ENCODE data around the gene SKI. TPM values are rescaled to one million over a fixed set of nuclear protein-coding genes. Genes with fewer than 3 reads are reported as not detected.

Gene SKI
- total RNA-seq, 1 donor from 2014 or later = 66.2 TPM

- H3K27ac Mint-ChIP-seq (ENCODE audit: unreplicated experiment) = no peak overlapping the region
- H3K36me3 Mint-ChIP-seq (ENCODE audit: low read depth, unreplicated experiment) = no peaks in the 10 kb centered on the region
- H3K4me3 Mint-ChIP-seq (ENCODE audit: unreplicated experiment) = no peak overlapping the region
- H3K27me3 ChIP-seq (ENCODE audit: insufficient read depth, low read length) = no peaks in the 10 kb centered on the region
- no peaks in the 10 kb centered on the region for H3K36me3 ChIP-seq (ENCODE audit: insufficient read depth, low read length)
- no peaks in the 10 kb centered on the region for H3K79me2 ChIP-seq (ENCODE audit: insufficient read depth, low read length)
- no peaks in the 10 kb centered on the region for H3K4me1 ChIP-seq (ENCODE audit: insufficient read depth, low read length)
- H3K9ac ChIP-seq (ENCODE audit: low read length) = no peak overlapping the region
- H3K9me3 Mint-ChIP-seq (ENCODE audit: unreplicated experiment) = no peaks in the 10 kb centered on the region
- H3K4me3 ChIP-seq (ENCODE audit: insufficient read depth, low read depth, low read length) = no peak overlapping the region
- H3K9me3 ChIP-seq (ENCODE audit: insufficient read depth, low read depth, low read length) = no peaks in the 10 kb centered on the region
- no peaks in the 10 kb centered on the region for H4K20me1 ChIP-seq (ENCODE audit: insufficient read depth, low read length)
- no peaks in the 10 kb centered on the region for H3K4me1 Mint-ChIP-seq (ENCODE audit: low read depth, unreplicated experiment)
- H2AFZ ChIP-seq (ENCODE audit: low read depth, low read length) = no peak overlapping the region
- DNase-seq (ENCODE audit: low read depth) (no peak), FAIRE-seq (no peak)
- no peak overlapping the region for H3K4me2 ChIP-seq (ENCODE audit: low read length)
- TF ChIP-seq EZH2 (IDR thresholded peaks at IDR 0.05; ENCODE audit: insufficient read depth, low read length) = no peak
- peaks cover 24% of the 10 kb centered on the region for H3K27me3 Mint-ChIP-seq (ENCODE audit: low read depth, unreplicated experiment)
- no peak overlapping the region for H3K27ac ChIP-seq (ENCODE audit: low read depth, low read length)
Observed at GRCh38 chr1:2346691-2347408, 118.7 kb downstream of the SKI start.

GRCh38 chr1:2347409-2347785, 119.3 kb downstream of the SKI start:
- DNase-seq (ENCODE audit: low read depth) = no peak
- H3K27ac Mint-ChIP-seq (ENCODE audit: unreplicated experiment) = no peak overlapping the region
- no peak overlapping the region for H3K27ac ChIP-seq (ENCODE audit: low read depth, low read length)

GRCh38 chr1:2347896-2348295, 119.8 kb downstream of the SKI start:
- no peak overlapping the region for H3K4me3 ChIP-seq (ENCODE audit: insufficient read depth, low read depth, low read length)
- DNase-seq (ENCODE audit: low read depth) = no peak
- no peaks in the 10 kb centered on the region for H3K36me3 Mint-ChIP-seq (ENCODE audit: low read depth, unreplicated experiment)
- H3K4me1 Mint-ChIP-seq (ENCODE audit: low read depth, unreplicated experiment) = no peaks in the 10 kb centered on the region
- no peak for FAIRE-seq
- H3K4me1 ChIP-seq (ENCODE audit: insufficient read depth, low read length) = no peaks in the 10 kb centered on the region
- H3K4me2 ChIP-seq (ENCODE audit: low read length) = no peak overlapping the region
- no peak for TF ChIP-seq EZH2 (IDR thresholded peaks at IDR 0.05; ENCODE audit: insufficient read depth, low read length)
- TF ChIP-seq, protein P1, sequence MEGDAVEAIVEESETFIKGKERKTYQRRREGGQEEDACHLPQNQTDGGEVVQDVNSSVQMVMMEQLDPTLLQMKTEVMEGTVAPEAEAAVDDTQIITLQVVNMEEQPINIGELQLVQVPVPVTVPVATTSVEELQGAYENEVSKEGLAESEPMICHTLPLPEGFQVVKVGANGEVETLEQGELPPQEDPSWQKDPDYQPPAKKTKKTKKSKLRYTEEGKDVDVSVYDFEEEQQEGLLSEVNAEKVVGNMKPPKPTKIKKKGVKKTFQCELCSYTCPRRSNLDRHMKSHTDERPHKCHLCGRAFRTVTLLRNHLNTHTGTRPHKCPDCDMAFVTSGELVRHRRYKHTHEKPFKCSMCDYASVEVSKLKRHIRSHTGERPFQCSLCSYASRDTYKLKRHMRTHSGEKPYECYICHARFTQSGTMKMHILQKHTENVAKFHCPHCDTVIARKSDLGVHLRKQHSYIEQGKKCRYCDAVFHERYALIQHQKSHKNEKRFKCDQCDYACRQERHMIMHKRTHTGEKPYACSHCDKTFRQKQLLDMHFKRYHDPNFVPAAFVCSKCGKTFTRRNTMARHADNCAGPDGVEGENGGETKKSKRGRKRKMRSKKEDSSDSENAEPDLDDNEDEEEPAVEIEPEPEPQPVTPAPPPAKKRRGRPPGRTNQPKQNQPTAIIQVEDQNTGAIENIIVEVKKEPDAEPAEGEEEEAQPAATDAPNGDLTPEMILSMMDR (IDR thresholded peaks at IDR 0.05; ENCODE audit: insufficient read depth, low read depth, low read length) = no peak
- no peaks in the 10 kb centered on the region for H4K20me1 ChIP-seq (ENCODE audit: insufficient read depth, low read length)
- no peak overlapping the region for H3K9ac ChIP-seq (ENCODE audit: low read length)
- no peaks in the 10 kb centered on the region for H3K79me2 ChIP-seq (ENCODE audit: insufficient read depth, low read length)
- no peaks in the 10 kb centered on the region for H3K9me3 Mint-ChIP-seq (ENCODE audit: unreplicated experiment)
- no peaks in the 10 kb centered on the region for H3K36me3 ChIP-seq (ENCODE audit: insufficient read depth, low read length)
- H3K27me3 ChIP-seq (ENCODE audit: insufficient read depth, low read length) = no peaks in the 10 kb centered on the region
- no peak overlapping the region for H3K27ac Mint-ChIP-seq (ENCODE audit: unreplicated experiment)
- no peak overlapping the region for H3K27ac ChIP-seq (ENCODE audit: low read depth, low read length)
- H3K4me3 Mint-ChIP-seq (ENCODE audit: unreplicated experiment) = no peak overlapping the region
- H2AFZ ChIP-seq (ENCODE audit: low read depth, low read length) = no peak overlapping the region
- H3K9me3 ChIP-seq (ENCODE audit: insufficient read depth, low read depth, low read length) = no peaks in the 10 kb centered on the region
- H3K27me3 Mint-ChIP-seq (ENCODE audit: low read depth, unreplicated experiment) = peaks cover 27% of the 10 kb centered on the region

More at GRCh38 chr1:2347409-2347785, 119.3 kb downstream of the SKI start:
- H2AFZ ChIP-seq (ENCODE audit: low read depth, low read length) = no peak overlapping the region
- Mint-ChIP-seq H3K4me1 (ENCODE audit: low read depth, unreplicated experiment) (no peaks in the 10 kb centered on the region), H3K27me3 (ENCODE audit: low read depth, unreplicated experiment) (peaks cover 24% of the 10 kb centered on the region), H3K9me3 (ENCODE audit: unreplicated experiment) (no peaks in the 10 kb centered on the region), H3K4me3 (ENCODE audit: unreplicated experiment) (no peak overlapping the region), H3K36me3 (ENCODE audit: low read depth, unreplicated experiment) (no peaks in the 10 kb centered on the region)
- no peaks in the 10 kb centered on the region for H3K4me1 ChIP-seq (ENCODE audit: insufficient read depth, low read length)
- TF ChIP-seq, protein P1 (IDR thresholded peaks at IDR 0.05; ENCODE audit: insufficient read depth, low read depth, low read length) = no peak
- TF ChIP-seq EZH2 (IDR thresholded peaks at IDR 0.05; ENCODE audit: insufficient read depth, low read length) = no peak
- no peaks in the 10 kb centered on the region for H3K27me3 ChIP-seq (ENCODE audit: insufficient read depth, low read length)
- H3K36me3 ChIP-seq (ENCODE audit: insufficient read depth, low read length) = no peaks in the 10 kb centered on the region
- no peaks in the 10 kb centered on the region for H4K20me1 ChIP-seq (ENCODE audit: insufficient read depth, low read length)
- FAIRE-seq = no peak
- no peak overlapping the region for H3K4me2 ChIP-seq (ENCODE audit: low read length)
- no peak overlapping the region for H3K9ac ChIP-seq (ENCODE audit: low read length)
- H3K79me2 ChIP-seq (ENCODE audit: insufficient read depth, low read length) = no peaks in the 10 kb centered on the region
- no peaks in the 10 kb centered on the region for H3K9me3 ChIP-seq (ENCODE audit: insufficient read depth, low read depth, low read length)
- no peak overlapping the region for H3K4me3 ChIP-seq (ENCODE audit: insufficient read depth, low read depth, low read length)

Measured in astrocyte (in vitro differentiated cells and primary cell).